ENCODE measurements around the gene SCYGR2.

DNA sequence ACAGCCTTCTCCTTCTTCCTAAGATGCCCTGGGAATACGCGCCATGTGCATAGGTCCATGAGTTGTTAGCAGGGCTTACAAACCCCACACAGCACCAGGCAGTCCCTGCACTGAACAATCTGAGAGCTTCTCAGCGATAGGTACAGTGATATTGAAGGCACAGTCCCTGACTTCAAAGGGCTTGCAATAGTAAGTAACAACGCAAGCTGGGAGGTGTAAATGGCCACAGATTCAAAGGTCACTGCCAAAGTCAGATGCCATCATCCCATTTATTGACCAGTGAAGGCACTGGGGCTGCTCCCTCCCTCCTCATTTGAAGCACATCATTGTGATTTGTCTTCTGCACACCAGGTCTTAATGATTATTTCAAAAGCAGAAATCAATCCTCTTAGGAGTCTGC lies 16.5 kb downstream of the SCYGR2 start:
- TF ChIP-seq, protein P1, sequence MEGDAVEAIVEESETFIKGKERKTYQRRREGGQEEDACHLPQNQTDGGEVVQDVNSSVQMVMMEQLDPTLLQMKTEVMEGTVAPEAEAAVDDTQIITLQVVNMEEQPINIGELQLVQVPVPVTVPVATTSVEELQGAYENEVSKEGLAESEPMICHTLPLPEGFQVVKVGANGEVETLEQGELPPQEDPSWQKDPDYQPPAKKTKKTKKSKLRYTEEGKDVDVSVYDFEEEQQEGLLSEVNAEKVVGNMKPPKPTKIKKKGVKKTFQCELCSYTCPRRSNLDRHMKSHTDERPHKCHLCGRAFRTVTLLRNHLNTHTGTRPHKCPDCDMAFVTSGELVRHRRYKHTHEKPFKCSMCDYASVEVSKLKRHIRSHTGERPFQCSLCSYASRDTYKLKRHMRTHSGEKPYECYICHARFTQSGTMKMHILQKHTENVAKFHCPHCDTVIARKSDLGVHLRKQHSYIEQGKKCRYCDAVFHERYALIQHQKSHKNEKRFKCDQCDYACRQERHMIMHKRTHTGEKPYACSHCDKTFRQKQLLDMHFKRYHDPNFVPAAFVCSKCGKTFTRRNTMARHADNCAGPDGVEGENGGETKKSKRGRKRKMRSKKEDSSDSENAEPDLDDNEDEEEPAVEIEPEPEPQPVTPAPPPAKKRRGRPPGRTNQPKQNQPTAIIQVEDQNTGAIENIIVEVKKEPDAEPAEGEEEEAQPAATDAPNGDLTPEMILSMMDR (IDR thresholded peaks at IDR 0.05; ENCODE audit: low read depth, low read length, missing input control), result no peak
- TF ChIP-seq, protein P2, sequence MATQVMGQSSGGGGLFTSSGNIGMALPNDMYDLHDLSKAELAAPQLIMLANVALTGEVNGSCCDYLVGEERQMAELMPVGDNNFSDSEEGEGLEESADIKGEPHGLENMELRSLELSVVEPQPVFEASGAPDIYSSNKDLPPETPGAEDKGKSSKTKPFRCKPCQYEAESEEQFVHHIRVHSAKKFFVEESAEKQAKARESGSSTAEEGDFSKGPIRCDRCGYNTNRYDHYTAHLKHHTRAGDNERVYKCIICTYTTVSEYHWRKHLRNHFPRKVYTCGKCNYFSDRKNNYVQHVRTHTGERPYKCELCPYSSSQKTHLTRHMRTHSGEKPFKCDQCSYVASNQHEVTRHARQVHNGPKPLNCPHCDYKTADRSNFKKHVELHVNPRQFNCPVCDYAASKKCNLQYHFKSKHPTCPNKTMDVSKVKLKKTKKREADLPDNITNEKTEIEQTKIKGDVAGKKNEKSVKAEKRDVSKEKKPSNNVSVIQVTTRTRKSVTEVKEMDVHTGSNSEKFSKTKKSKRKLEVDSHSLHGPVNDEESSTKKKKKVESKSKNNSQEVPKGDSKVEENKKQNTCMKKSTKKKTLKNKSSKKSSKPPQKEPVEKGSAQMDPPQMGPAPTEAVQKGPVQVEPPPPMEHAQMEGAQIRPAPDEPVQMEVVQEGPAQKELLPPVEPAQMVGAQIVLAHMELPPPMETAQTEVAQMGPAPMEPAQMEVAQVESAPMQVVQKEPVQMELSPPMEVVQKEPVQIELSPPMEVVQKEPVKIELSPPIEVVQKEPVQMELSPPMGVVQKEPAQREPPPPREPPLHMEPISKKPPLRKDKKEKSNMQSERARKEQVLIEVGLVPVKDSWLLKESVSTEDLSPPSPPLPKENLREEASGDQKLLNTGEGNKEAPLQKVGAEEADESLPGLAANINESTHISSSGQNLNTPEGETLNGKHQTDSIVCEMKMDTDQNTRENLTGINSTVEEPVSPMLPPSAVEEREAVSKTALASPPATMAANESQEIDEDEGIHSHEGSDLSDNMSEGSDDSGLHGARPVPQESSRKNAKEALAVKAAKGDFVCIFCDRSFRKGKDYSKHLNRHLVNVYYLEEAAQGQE (IDR thresholded peaks at IDR 0.05), result no peak
- TF ChIP-seq FOXA1 (IDR thresholded peaks at IDR 0.05) (no peak), YY1 (IDR thresholded peaks at IDR 0.05) (no peak), SP1 (IDR thresholded peaks at IDR 0.05) (no peak), EGR1 (IDR thresholded peaks at IDR 0.05; ENCODE audit: low read depth in 2 of 2) (no peak), HNF4G (IDR thresholded peaks at IDR 0.05) (no peak), RAD21 (IDR thresholded peaks at IDR 0.05) (no peak), GABPA (IDR thresholded peaks at IDR 0.05 in 1 of 2, conservative IDR thresholded peaks at IDR 0.05 in 1 of 2) (no peak), JUND (IDR thresholded peaks at IDR 0.05) (no peak)
- TF ChIP-seq, protein P3, sequence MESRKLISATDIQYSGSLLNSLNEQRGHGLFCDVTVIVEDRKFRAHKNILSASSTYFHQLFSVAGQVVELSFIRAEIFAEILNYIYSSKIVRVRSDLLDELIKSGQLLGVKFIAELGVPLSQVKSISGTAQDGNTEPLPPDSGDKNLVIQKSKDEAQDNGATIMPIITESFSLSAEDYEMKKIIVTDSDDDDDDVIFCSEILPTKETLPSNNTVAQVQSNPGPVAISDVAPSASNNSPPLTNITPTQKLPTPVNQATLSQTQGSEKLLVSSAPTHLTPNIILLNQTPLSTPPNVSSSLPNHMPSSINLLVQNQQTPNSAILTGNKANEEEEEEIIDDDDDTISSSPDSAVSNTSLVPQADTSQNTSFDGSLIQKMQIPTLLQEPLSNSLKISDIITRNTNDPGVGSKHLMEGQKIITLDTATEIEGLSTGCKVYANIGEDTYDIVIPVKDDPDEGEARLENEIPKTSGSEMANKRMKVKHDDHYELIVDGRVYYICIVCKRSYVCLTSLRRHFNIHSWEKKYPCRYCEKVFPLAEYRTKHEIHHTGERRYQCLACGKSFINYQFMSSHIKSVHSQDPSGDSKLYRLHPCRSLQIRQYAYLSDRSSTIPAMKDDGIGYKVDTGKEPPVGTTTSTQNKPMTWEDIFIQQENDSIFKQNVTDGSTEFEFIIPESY (IDR thresholded peaks at IDR 0.05), result no peak
- TF ChIP-seq, protein P4, sequence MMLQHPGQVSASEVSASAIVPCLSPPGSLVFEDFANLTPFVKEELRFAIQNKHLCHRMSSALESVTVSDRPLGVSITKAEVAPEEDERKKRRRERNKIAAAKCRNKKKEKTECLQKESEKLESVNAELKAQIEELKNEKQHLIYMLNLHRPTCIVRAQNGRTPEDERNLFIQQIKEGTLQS (IDR thresholded peaks at IDR 0.05), result no peak
- TF ChIP-seq, protein P5, sequence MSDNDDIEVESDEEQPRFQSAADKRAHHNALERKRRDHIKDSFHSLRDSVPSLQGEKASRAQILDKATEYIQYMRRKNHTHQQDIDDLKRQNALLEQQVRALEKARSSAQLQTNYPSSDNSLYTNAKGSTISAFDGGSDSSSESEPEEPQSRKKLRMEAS (IDR thresholded peaks at IDR 0.05), result no peak

Data from liver (tissue), 3 donors.